Activated naive CD4-positive, alpha-beta T cell treated with Interleukin-2 at 50 U/mL for 16 hours (primary cell): ENCODE measurements around the gene FAM81B.
"Not testable (repeated sequence)": the region's sequence is repeated elsewhere in the genome, so short reads cannot be mapped to it uniquely, and the experiment has no call there.

Source experiments
- DNase-seq: peaks from one replicate; pipeline ENCODE4 v3.0.0-alpha.2; 2020

Gene FAM81B

GRCh38 chr5:95390812-95391492, at the start of gene FAM81B:
Gene FAM81B (plus strand): TSS chr5:95391366. CDS start chr5:95391390, 24 bp downstream.
- DNase-seq = no peak

GRCh38 chr5:95341444-95341843, 49.7 kb upstream of the FAM81B start:
- DNase-seq = not testable (repeated sequence)

- DNase-seq = no peak
Observed at GRCh38 chr5:95347506-95348120, 43.6 kb upstream of the FAM81B start.

- DNase-seq = no peak
Observed at GRCh38 chr5:95350631-95351030, 40.5 kb upstream of the FAM81B start.

- DNase-seq = no peak
Observed at GRCh38 chr5:95352691-95353090, 38.5 kb upstream of the FAM81B start.

- DNase-seq = no peak
Observed at GRCh38 chr5:95358320-95358719, 32.8 kb upstream of the FAM81B start.

GRCh38 chr5:95358848-95359247, 32.3 kb upstream of the FAM81B start:
- DNase-seq = no peak

GRCh38 chr5:95360667-95361066, 30.5 kb upstream of the FAM81B start:
- DNase-seq = not testable (repeated sequence)

- no peak for DNase-seq
Observed at GRCh38 chr5:95365302-95366095, 25.7 kb upstream of the FAM81B start.

- DNase-seq = no peak
Observed at GRCh38 chr5:95369782-95370181, 21.4 kb upstream of the FAM81B start.

- DNase-seq = no peak
Observed at GRCh38 chr5:95374061-95374460, 17.1 kb upstream of the FAM81B start.

- DNase-seq = no peak
Observed at GRCh38 chr5:95375591-95375990, 15.6 kb upstream of the FAM81B start.

- no peak for DNase-seq
Observed at GRCh38 chr5:95379133-95379532, 12.0 kb upstream of the FAM81B start.

- no peak for DNase-seq
Observed at GRCh38 chr5:95380103-95380628, 11.0 kb upstream of the FAM81B start.

GRCh38 chr5:95382801-95383200, 8.4 kb upstream of the FAM81B start:
- DNase-seq = no peak

GRCh38 chr5:95384485-95385213, 6.5 kb upstream of the FAM81B start:
- no peak for DNase-seq

GRCh38 chr5:95385334-95385733, 5.8 kb upstream of the FAM81B start:
- no peak for DNase-seq

GRCh38 chr5:95391965-95392364, 799 bp downstream of the FAM81B start:
- not testable (repeated sequence) for DNase-seq

GRCh38 chr5:95392593-95393182, 1.5 kb downstream of the FAM81B start:
- DNase-seq = no peak

- no peak for DNase-seq
Observed at GRCh38 chr5:95393279-95393678, 2.1 kb downstream of the FAM81B start.

GRCh38 chr5:95398989-95399388, 7.8 kb downstream of the FAM81B start:
- no peak for DNase-seq

GRCh38 chr5:95401626-95402025, 10.5 kb downstream of the FAM81B start:
- no peak for DNase-seq

- DNase-seq = no peak
Observed at GRCh38 chr5:95403996-95404395, 12.8 kb downstream of the FAM81B start.
